Measurements from ENCODE around the gene ADGRG6.

DNA sequence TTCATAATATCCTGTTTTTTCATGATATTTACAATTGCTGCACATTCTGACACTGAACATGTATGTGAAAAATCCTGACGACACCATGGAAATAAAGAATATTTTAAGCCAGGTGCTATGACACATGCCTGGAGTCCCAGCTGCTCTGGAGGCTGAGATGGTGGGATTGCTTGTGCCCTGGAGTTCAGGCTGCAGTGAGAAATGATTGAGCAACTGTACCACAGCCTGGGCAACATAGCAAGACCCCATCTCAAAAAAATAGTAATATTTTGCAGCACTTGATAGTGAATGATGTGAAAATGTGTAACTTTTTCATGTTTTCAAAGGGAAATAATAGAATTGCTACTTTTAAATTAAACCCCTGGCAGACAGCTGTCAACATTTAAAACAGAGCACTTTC lies 137.1 kb downstream of the ADGRG6 start:
- TF ChIP-seq, protein P1, sequence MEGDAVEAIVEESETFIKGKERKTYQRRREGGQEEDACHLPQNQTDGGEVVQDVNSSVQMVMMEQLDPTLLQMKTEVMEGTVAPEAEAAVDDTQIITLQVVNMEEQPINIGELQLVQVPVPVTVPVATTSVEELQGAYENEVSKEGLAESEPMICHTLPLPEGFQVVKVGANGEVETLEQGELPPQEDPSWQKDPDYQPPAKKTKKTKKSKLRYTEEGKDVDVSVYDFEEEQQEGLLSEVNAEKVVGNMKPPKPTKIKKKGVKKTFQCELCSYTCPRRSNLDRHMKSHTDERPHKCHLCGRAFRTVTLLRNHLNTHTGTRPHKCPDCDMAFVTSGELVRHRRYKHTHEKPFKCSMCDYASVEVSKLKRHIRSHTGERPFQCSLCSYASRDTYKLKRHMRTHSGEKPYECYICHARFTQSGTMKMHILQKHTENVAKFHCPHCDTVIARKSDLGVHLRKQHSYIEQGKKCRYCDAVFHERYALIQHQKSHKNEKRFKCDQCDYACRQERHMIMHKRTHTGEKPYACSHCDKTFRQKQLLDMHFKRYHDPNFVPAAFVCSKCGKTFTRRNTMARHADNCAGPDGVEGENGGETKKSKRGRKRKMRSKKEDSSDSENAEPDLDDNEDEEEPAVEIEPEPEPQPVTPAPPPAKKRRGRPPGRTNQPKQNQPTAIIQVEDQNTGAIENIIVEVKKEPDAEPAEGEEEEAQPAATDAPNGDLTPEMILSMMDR (IDR thresholded peaks at IDR 0.05) = no peak
- TF ChIP-seq POLR2A (IDR thresholded peaks at IDR 0.05) (no peak), POLR2AphosphoS5 (IDR thresholded peaks at IDR 0.05) (no peak)

Measured in breast epithelium (tissue), 3 donors.